ENCODE results near the gene RUBCN. TPM values are rescaled to one million over a fixed set of nuclear protein-coding genes. Genes with fewer than 3 reads are reported as not detected.
A peak's percentile ranks its signal among the peaks of the same experiment; 100 is the strongest.

Gene RUBCN
- total and polyA plus RNA-seq, 2 of the 13 experiments (the other 11 are each of a cell fraction or from before 2014, with no cell fraction given), result 5.2 to 8.1 TPM

DNA sequence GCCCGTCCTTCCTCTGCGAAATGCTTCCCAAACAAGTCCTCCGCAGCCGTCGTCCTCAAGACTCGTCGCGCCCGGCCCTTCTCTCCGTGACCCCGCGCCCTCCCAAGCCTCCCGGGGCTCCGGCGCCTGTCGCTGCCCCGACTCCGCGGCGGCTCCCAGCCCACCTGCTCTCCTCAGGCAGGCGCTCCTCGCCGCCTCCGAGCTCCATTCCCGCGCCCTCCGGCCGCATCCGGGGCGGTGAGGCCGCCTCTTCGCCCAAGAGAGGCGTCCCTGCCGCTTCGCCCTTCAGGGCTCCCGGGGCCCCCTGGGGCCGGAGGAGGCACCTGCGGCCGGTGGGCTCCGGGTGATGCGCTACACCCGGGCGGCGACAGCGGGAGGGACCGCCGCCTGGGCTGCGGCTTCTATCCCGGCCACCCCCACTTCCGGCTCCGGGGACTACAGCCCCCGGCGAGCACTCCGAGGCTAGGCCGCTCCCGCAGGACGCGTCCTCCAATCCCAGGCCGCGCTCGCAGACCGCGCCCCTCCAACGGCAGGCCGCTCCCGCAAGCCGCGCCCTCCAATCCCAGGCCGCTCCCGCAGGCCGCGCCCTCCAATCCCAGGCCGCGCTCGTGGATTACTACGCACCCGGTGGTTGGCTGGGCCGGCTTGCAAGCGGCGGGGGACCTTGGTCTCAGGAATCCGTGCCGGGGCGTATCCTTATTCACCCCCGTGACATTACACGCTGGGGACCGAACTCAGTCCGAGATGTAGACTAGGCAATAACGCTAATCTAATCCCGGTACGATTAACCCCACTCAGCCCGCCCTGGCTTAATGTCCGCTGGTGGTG is at the start of gene RUBCN (continued):
- TF ChIP-seq, protein P1, sequence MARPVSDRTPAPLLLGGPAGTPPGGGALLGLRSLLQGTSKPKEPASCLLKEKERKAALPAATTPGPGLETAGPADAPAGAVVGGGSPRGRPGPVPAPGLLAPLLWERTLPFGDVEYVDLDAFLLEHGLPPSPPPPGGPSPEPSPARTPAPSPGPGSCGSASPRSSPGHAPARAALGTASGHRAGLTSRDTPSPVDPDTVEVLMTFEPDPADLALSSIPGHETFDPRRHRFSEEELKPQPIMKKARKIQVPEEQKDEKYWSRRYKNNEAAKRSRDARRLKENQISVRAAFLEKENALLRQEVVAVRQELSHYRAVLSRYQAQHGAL (CRISPR knock-in tag; IDR thresholded peaks at IDR 0.05; ENCODE audit: not compliant biosample characterization), result no peak
- TF ChIP-seq ZFP41 (CRISPR knock-in tag; IDR thresholded peaks at IDR 0.05; ENCODE audit: borderline replicate concordance) (no peak), TBL1XR1 (IDR thresholded peaks at IDR 0.05; ENCODE audit: borderline replicate concordance, low read length, partially characterized antibody) (no peak), FOXO1 (CRISPR knock-in tag; IDR thresholded peaks at IDR 0.05) (peak; percentile 16; the same call in 1 of the 2 replicates), MTF2 (CRISPR knock-in tag; IDR thresholded peaks at IDR 0.05; ENCODE audit: borderline replicate concordance) (peak; percentile 78; the same call in 1 of the 2 replicates), ZNF207 (IDR thresholded peaks at IDR 0.05; ENCODE audit: borderline replicate concordance) (no peak), ZNF292 (CRISPR knock-in tag; IDR thresholded peaks at IDR 0.05; ENCODE audit: borderline replicate concordance, low read depth) (no peak), MYNN (CRISPR knock-in tag; IDR thresholded peaks at IDR 0.05; ENCODE audit: low read depth) (no peak), TCF12 (IDR thresholded peaks at IDR 0.05) (no peak), TCF12 (CRISPR knock-in tag; IDR thresholded peaks at IDR 0.05) (no peak), TBX2 (CRISPR knock-in tag; IDR thresholded peaks at IDR 0.05; ENCODE audit: borderline replicate concordance) (peak; percentile 64), PLRG1 (conservative IDR thresholded peaks at IDR 0.05) (no peak), SALL1 (CRISPR knock-in tag; IDR thresholded peaks at IDR 0.05) (peak; percentile 32; the same call in 1 of the 2 replicates), RFX5 (IDR thresholded peaks at IDR 0.05; ENCODE audit: low read depth, low read length) (peak; percentile 80), SNAPC2 (CRISPR knock-in tag; IDR thresholded peaks at IDR 0.05) (no peak), MATR3 (CRISPR knock-in tag; IDR thresholded peaks at IDR 0.05) (no peak), ZNF737 (CRISPR knock-in tag; IDR thresholded peaks at IDR 0.05; ENCODE audit: borderline replicate concordance) (no peak), NAIF1 (CRISPR knock-in tag; IDR thresholded peaks at IDR 0.05; ENCODE audit: borderline replicate concordance) (no peak), ZNF790 (CRISPR knock-in tag; IDR thresholded peaks at IDR 0.05; ENCODE audit: borderline replicate concordance) (no peak; the same call in 1 of the 2 replicates), ZNF468 (CRISPR knock-in tag; IDR thresholded peaks at IDR 0.05) (0 out of 2 replicates have a peak, but pooled peaks have one; percentile 66), ZNF12 (CRISPR knock-in tag; IDR thresholded peaks at IDR 0.05) (no peak), HNRNPLL (IDR thresholded peaks at IDR 0.05; ENCODE audit: low read depth, low read length, poor library complexity, severe bottlenecking) (peak; percentile 68)
- TF ChIP-seq, protein P2, sequence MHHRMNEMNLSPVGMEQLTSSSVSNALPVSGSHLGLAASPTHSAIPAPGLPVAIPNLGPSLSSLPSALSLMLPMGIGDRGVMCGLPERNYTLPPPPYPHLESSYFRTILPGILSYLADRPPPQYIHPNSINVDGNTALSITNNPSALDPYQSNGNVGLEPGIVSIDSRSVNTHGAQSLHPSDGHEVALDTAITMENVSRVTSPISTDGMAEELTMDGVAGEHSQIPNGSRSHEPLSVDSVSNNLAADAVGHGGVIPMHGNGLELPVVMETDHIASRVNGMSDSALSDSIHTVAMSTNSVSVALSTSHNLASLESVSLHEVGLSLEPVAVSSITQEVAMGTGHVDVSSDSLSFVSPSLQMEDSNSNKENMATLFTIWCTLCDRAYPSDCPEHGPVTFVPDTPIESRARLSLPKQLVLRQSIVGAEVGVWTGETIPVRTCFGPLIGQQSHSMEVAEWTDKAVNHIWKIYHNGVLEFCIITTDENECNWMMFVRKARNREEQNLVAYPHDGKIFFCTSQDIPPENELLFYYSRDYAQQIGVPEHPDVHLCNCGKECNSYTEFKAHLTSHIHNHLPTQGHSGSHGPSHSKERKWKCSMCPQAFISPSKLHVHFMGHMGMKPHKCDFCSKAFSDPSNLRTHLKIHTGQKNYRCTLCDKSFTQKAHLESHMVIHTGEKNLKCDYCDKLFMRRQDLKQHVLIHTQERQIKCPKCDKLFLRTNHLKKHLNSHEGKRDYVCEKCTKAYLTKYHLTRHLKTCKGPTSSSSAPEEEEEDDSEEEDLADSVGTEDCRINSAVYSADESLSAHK (CRISPR knock-in tag; IDR thresholded peaks at IDR 0.05; ENCODE audit: borderline replicate concordance), result no peak
- TF ChIP-seq, protein P3, sequence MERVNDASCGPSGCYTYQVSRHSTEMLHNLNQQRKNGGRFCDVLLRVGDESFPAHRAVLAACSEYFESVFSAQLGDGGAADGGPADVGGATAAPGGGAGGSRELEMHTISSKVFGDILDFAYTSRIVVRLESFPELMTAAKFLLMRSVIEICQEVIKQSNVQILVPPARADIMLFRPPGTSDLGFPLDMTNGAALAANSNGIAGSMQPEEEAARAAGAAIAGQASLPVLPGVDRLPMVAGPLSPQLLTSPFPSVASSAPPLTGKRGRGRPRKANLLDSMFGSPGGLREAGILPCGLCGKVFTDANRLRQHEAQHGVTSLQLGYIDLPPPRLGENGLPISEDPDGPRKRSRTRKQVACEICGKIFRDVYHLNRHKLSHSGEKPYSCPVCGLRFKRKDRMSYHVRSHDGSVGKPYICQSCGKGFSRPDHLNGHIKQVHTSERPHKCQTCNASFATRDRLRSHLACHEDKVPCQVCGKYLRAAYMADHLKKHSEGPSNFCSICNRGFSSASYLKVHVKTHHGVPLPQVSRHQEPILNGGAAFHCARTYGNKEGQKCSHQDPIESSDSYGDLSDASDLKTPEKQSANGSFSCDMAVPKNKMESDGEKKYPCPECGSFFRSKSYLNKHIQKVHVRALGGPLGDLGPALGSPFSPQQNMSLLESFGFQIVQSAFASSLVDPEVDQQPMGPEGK (CRISPR knock-in tag; IDR thresholded peaks at IDR 0.05), result peak; percentile 42
